MM.1S (cell line): ENCODE measurements around the gene GSC.

Experiments used
- DNase-seq: peaks from one replicate; pipeline ENCODE4 v3.0.0-alpha.2; 2015
- H2AFZ ChIP-seq: fragments of 300-600 bp; sonication (generic); 2 replicates; pipeline ENCODE4 v1.6.0; 2016; ENCODE audit warnings: antibody characterized with exemption, low read length
- H3F3A ChIP-seq: fragments of 300-600 bp; sonication (generic); 2 replicates; pipeline ENCODE4 v1.6.1; 2016; ENCODE audit warnings: mild to moderate bottlenecking, antibody characterized with exemption, low read length, moderate library complexity, mixed read lengths; ENCODE audit not compliant: insufficient read depth
- H3K27ac ChIP-seq: fragments of 300-600 bp; sonication (generic); 2 replicates; pipeline ENCODE4 v1.5.1; 2016; ENCODE audit warnings: mild to moderate bottlenecking, low read length
- H3K27me3 ChIP-seq: fragments of 300-600 bp; sonication (generic); replicated peaks from 2 replicates; pipeline ENCODE4 v1.6.0; 2016; ENCODE audit warnings: low read length; ENCODE audit not compliant: insufficient read depth
- H3K36me3 ChIP-seq: fragments of 300-600 bp; sonication (generic); replicated peaks from 2 replicates; pipeline ENCODE4 v1.6.1; 2016; ENCODE audit warnings: mild to moderate bottlenecking, low read length, mixed read lengths; ENCODE audit not compliant: insufficient read depth
- H3K4me1 ChIP-seq: fragments of 300-600 bp; sonication (generic); 2 replicates; pipeline ENCODE4 v1.6.1; 2016; ENCODE audit warnings: low read length, mixed read lengths
- H3K4me2 ChIP-seq: fragments of 300-600 bp; sonication (generic); 2 replicates; pipeline ENCODE4 v1.6.0; 2016; ENCODE audit warnings: low read depth, low read length
- H3K4me3 ChIP-seq: fragments of 300-600 bp; sonication (generic); 2 replicates; pipeline ENCODE4 v1.5.1; 2016; ENCODE audit warnings: low read length, mixed read lengths
- H3K79me2 ChIP-seq: fragments of 300-600 bp; sonication (generic); 2 replicates; pipeline ENCODE4 v1.6.1; 2016; ENCODE audit warnings: mixed run types, low read length, mixed read lengths
- H3K9ac ChIP-seq: fragments of 300-600 bp; sonication (generic); 2 replicates; pipeline ENCODE4 v1.6.1; 2016; ENCODE audit warnings: low read length, mixed read lengths
- H3K9me2 ChIP-seq: fragments of 300-600 bp; sonication (generic); replicated peaks from 2 replicates; pipeline ENCODE4 v1.6.1; 2016; ENCODE audit warnings: mild to moderate bottlenecking, low read length, mixed read lengths; ENCODE audit not compliant: insufficient read depth
- H3K9me3 ChIP-seq: fragments of 300-600 bp; sonication (generic); replicated peaks from 2 replicates; pipeline ENCODE4 v1.6.1; 2016; ENCODE audit warnings: mild to moderate bottlenecking, low read length, mixed read lengths; ENCODE audit not compliant: insufficient read depth
- H4K20me1 ChIP-seq: fragments of 300-600 bp; sonication (generic); 2 replicates; pipeline ENCODE4 v1.6.1; 2016; ENCODE audit warnings: mild to moderate bottlenecking, low read length, moderate library complexity, mixed read lengths; ENCODE audit not compliant: insufficient read depth
- CTCF ChIP-seq: fragments of 300-600 bp; sonication (generic); IDR thresholded peaks from 2 replicates; pipeline ENCODE4 v1.5.1; 2016; ENCODE audit warnings: antibody characterized with exemption, low read length, mixed read lengths
- EZH2 ChIP-seq: fragments of 300-600 bp; sonication (generic); optimal IDR thresholded peaks from 2 replicates; pipeline ENCODE3; 2017; ENCODE audit warnings: low read depth, mild to moderate bottlenecking, antibody characterized with exemption, low read length, mixed read lengths
- EZH2phosphoT487 ChIP-seq: fragments of 300-600 bp; sonication (generic); IDR thresholded peaks from 2 replicates; pipeline ENCODE4 v1.6.1; 2018; ENCODE audit warnings: antibody characterized with exemption, low read length

GSC gene

GRCh38 chr14:94768521-94769390 lies 1.2 kb downstream of the GSC start:
- Histone ChIP-seq H4K20me1 (no peaks in the 10 kb centered on the region), H3K9me2 (no peaks in the 10 kb centered on the region), H3K4me2 (peak overlapping the region; percentile 34; the same call in 1 of the 2 replicates), H2AFZ (no peak overlapping the region), H3K36me3 (no peaks in the 10 kb centered on the region), H3K27me3 (peaks cover 42% of the 10 kb centered on the region), H3F3A (no peaks in the 10 kb centered on the region), H3K9me3 (no peaks in the 10 kb centered on the region), H3K4me3 (no peak overlapping the region; the same call in 1 of the 2 replicates), H3K9ac (no peak overlapping the region), H3K27ac (no peak overlapping the region), H3K4me1 (no peaks in the 10 kb centered on the region), H3K79me2 (no peaks in the 10 kb centered on the region)
- no peak for DNase-seq
- TF ChIP-seq EZH2phosphoT487 (no peak), CTCF (no peak), EZH2 (no peak)

- Histone ChIP-seq H3K79me2 (no peaks in the 10 kb centered on the region), H3K4me1 (no peaks in the 10 kb centered on the region), H3K36me3 (no peaks in the 10 kb centered on the region), H3K27me3 (peaks cover 36% of the 10 kb centered on the region), H3K9me3 (no peaks in the 10 kb centered on the region), H3K4me2 (no peak overlapping the region), H3K9me2 (no peaks in the 10 kb centered on the region), H4K20me1 (no peaks in the 10 kb centered on the region), H2AFZ (no peak overlapping the region), H3K4me3 (no peak overlapping the region), H3K9ac (no peak overlapping the region), H3F3A (no peaks in the 10 kb centered on the region), H3K27ac (no peak overlapping the region)
- DNase-seq: no peak
- TF ChIP-seq EZH2phosphoT487 (no peak), EZH2 (no peak), CTCF (no peak)
These were observed 1.8 kb downstream of the GSC start for GRCh38 chr14:94768141-94768520.

- Histone ChIP-seq H4K20me1 (no peaks in the 10 kb centered on the region), H3K4me3 (no peak overlapping the region), H3K9me3 (no peaks in the 10 kb centered on the region), H3F3A (no peaks in the 10 kb centered on the region), H3K27me3 (peaks cover 36% of the 10 kb centered on the region), H3K9ac (no peak overlapping the region), H3K79me2 (no peaks in the 10 kb centered on the region), H3K36me3 (no peaks in the 10 kb centered on the region), H3K4me2 (no peak overlapping the region), H3K9me2 (no peaks in the 10 kb centered on the region), H3K4me1 (no peaks in the 10 kb centered on the region), H3K27ac (no peak overlapping the region), H2AFZ (no peak overlapping the region)
- no peak for DNase-seq
- TF ChIP-seq EZH2phosphoT487 (no peak), EZH2 (no peak), CTCF (no peak)
These were observed 2.5 kb downstream of the GSC start for GRCh38 chr14:94767321-94767878.
